B cell (primary cell): ENCODE data around the gene UBAC1.

Experiments
- CTCF ChIP-seq: fragments of 200-600 bp; IDR thresholded peaks from one replicate; pipeline ENCODE4 v1.8.0; 2022; ENCODE audit warnings: antibody characterized with exemption, mild to moderate bottlenecking
- EZH2 ChIP-seq: IDR thresholded peaks from 2 replicates; pipeline ENCODE4 v1.6.1; 2012; ENCODE audit warnings: borderline replicate concordance, low read depth, mild to moderate bottlenecking, moderate library complexity, low read length; ENCODE audit not compliant: insufficient read depth, poor library complexity, severe bottlenecking

- TF ChIP-seq CTCF (no peak), EZH2 (no peak)
Measured at GRCh38 chr9:135991771-135992170, 30.6 kb upstream of the UBAC1 start.
